Vagina (tissue), 2 donors: ENCODE measurements around the gene GNG13. TPM values are rescaled to one million over a fixed set of nuclear protein-coding genes. Genes with fewer than 3 reads are reported as not detected.

ENCODE experiments used
- DNase-seq, 2 donors: peaks; one replicate each; pipeline ENCODE4 v3.0.0-alpha.2; 2017; ENCODE audit errors: extremely low spot score in 2 of 2
- H3K27ac ChIP-seq: fragments of 200-600 bp; sonication (generic); one replicate; pipeline ENCODE4 v1.5.1; 2019
- H3K27me3 ChIP-seq: fragments of 200-600 bp; sonication (generic); one replicate; pipeline ENCODE4 v1.5.1; 2019
- H3K36me3 ChIP-seq, 2 donors: fragments of 200-600 bp; sonication (generic); one replicate each; pipeline ENCODE4 v1.5.1; 2017 to 2019
- H3K4me1 ChIP-seq: fragments of 200-600 bp; sonication (generic); one replicate; pipeline ENCODE4 v1.5.1; 2019
- H3K4me3 ChIP-seq, 2 donors: fragments of 200-600 bp; sonication (generic); 1 replicate in 1 of 2; 2 replicates in 1 of 2; pipeline ENCODE4 v1.5.1; 2016 to 2019
- H3K9me3 ChIP-seq: fragments of 200-600 bp; sonication (generic); one replicate; pipeline ENCODE4 v1.5.1; 2019
- POLR2A ChIP-seq, 2 donors: fragments of 450-650 bp; IDR thresholded peaks; one replicate each; pipeline ENCODE4 v1.6.1; 2017; ENCODE audit warnings: antibody characterized with exemption in 2 of 2, mild to moderate bottlenecking in 2 of 2, moderate library complexity in 2 of 2
- POLR2AphosphoS5 ChIP-seq, 2 donors: sonication (generic); formaldehyde crosslinking; IDR thresholded peaks; one replicate each; pipeline ENCODE4 v1.9.0; 2017; ENCODE audit warnings: antibody characterized with exemption in 2 of 2, mild to moderate bottlenecking in 2 of 2, low read depth in 1 of 2; ENCODE audit not compliant: insufficient read depth in 1 of 2
- intact Hi-C: fragments of 100-400 bp; cut with DNase I; formaldehyde crosslinking; loops from one replicate; pipeline ENCODE4 v1.15.1; 2023
- total RNA-seq: library from RNA; depleted of rRNA; stranded (reverse); fragments of >200 nt; gene quantifications from one replicate; pipeline ENCODE4 v1.2.3, GENCODE V29; 2016
- TF ChIP-seq, protein P1 (sequence below), 3 experiments: fragments of 450-650 bp in 2 of 3; fragments of 200-600 bp in 1 of 3; sonication (generic) in 1 of 3; IDR thresholded peaks; one replicate each; pipeline ENCODE4 v1.5.1; 2017 to 2019; ENCODE audit warnings: antibody characterized with exemption in 3 of 3, mild to moderate bottlenecking in 2 of 3, moderate library complexity in 2 of 3

GNG13 gene
- total RNA-seq, 1 donor from 2014 or later = not detected

GRCh38 chr16:797686-798085, 2.8 kb downstream of the GNG13 start:
- Histone ChIP-seq H3K36me3 (no peaks in the 10 kb centered on the region), H3K4me3 (no peak overlapping the region), H3K4me1 (no peaks in the 10 kb centered on the region), H3K27me3 (no peaks in the 10 kb centered on the region), H3K27ac (no peak overlapping the region), H3K9me3 (no peaks in the 10 kb centered on the region)
- TF ChIP-seq POLR2A (IDR thresholded peaks at IDR 0.05) (no peak), POLR2AphosphoS5 (IDR thresholded peaks at IDR 0.05; ENCODE audit: insufficient read depth in 1 of 2, low read depth in 1 of 2) (no peak)
- TF ChIP-seq, protein P1, sequence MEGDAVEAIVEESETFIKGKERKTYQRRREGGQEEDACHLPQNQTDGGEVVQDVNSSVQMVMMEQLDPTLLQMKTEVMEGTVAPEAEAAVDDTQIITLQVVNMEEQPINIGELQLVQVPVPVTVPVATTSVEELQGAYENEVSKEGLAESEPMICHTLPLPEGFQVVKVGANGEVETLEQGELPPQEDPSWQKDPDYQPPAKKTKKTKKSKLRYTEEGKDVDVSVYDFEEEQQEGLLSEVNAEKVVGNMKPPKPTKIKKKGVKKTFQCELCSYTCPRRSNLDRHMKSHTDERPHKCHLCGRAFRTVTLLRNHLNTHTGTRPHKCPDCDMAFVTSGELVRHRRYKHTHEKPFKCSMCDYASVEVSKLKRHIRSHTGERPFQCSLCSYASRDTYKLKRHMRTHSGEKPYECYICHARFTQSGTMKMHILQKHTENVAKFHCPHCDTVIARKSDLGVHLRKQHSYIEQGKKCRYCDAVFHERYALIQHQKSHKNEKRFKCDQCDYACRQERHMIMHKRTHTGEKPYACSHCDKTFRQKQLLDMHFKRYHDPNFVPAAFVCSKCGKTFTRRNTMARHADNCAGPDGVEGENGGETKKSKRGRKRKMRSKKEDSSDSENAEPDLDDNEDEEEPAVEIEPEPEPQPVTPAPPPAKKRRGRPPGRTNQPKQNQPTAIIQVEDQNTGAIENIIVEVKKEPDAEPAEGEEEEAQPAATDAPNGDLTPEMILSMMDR (IDR thresholded peaks at IDR 0.05) = no peak
- intact Hi-C loops = no loop called here
- no peak for DNase-seq

DNA sequence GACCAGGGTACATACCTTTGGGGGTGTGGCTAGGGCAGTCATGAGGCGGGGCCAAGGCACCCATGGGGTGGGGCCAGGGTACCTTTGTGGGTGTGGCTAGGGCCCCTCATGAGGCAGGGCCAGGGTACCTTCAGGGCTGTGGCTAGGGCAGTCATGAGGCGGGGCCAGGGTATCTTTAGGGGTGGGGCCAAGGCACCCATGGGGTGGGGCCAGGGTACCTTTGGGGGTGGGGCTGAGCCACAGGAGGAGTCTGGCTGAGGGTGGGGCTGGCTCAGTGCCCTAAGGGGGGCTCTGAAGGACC, 3.5 kb downstream of the GNG13 start:
- TF ChIP-seq POLR2A (IDR thresholded peaks at IDR 0.05) (no peak), POLR2AphosphoS5 (IDR thresholded peaks at IDR 0.05; ENCODE audit: insufficient read depth in 1 of 2, low read depth in 1 of 2) (no peak)
- TF ChIP-seq, protein P1 (IDR thresholded peaks at IDR 0.05) = no peak
- intact Hi-C loops = no loop called here
- Histone ChIP-seq H3K4me3 (no peak overlapping the region), H3K9me3 (no peaks in the 10 kb centered on the region), H3K27me3 (no peaks in the 10 kb centered on the region), H3K4me1 (no peaks in the 10 kb centered on the region), H3K36me3 (no peaks in the 10 kb centered on the region), H3K27ac (no peak overlapping the region)
- DNase-seq = no peak

GRCh38 chr16:796296-797119, 4.0 kb downstream of the GNG13 start:
- intact Hi-C loops = no loop called here
- TF ChIP-seq POLR2AphosphoS5 (IDR thresholded peaks at IDR 0.05; ENCODE audit: insufficient read depth in 1 of 2, low read depth in 1 of 2) (no peak), POLR2A (IDR thresholded peaks at IDR 0.05) (no peak)
- TF ChIP-seq, protein P1 (IDR thresholded peaks at IDR 0.05) = no peak
- Histone ChIP-seq H3K4me1 (no peaks in the 10 kb centered on the region), H3K36me3 (no peaks in the 10 kb centered on the region), H3K9me3 (no peaks in the 10 kb centered on the region), H3K27me3 (no peaks in the 10 kb centered on the region), H3K27ac (no peak overlapping the region), H3K4me3 (no peak overlapping the region)
- DNase-seq = no peak

GRCh38 chr16:795580-796229, 4.8 kb downstream of the GNG13 start:
- H3K27me3 ChIP-seq = no peaks in the 10 kb centered on the region
- no peak overlapping the region for H3K4me3 ChIP-seq
- H3K36me3 ChIP-seq = no peaks in the 10 kb centered on the region
- no peak for DNase-seq
- TF ChIP-seq POLR2A (IDR thresholded peaks at IDR 0.05) (no peak), POLR2AphosphoS5 (IDR thresholded peaks at IDR 0.05; ENCODE audit: insufficient read depth in 1 of 2, low read depth in 1 of 2) (no peak)
- TF ChIP-seq, protein P1 (IDR thresholded peaks at IDR 0.05) = no peak
- no peaks in the 10 kb centered on the region for H3K4me1 ChIP-seq
- no peak overlapping the region for H3K27ac ChIP-seq
- no peaks in the 10 kb centered on the region for H3K9me3 ChIP-seq
- intact Hi-C loops = no loop called here
